Measurements from ENCODE around the gene CPEB4.

Gene CPEB4

GRCh38 chr5:173885475-173886010 lies 2.6 kb upstream of the CPEB4 start:
- no peak for DNase-seq

- no peak for DNase-seq
Observed at GRCh38 chr5:173886150-173886549, 2.0 kb upstream of the CPEB4 start.

GRCh38 chr5:173888473-173889131 lies 453 bp downstream of the CPEB4 start:
- DNase-seq, result peak; percentile 9

GRCh38 chr5:173890195-173890991 lies 2.2 kb downstream of the CPEB4 start:
- DNase-seq, result no peak

GRCh38 chr5:173891308-173892116 lies 3.4 kb downstream of the CPEB4 start:
- DNase-seq, result no peak

GRCh38 chr5:173893192-173893561 lies 5.0 kb downstream of the CPEB4 start:
- no peak for DNase-seq

- DNase-seq, result no peak
Observed at GRCh38 chr5:173895401-173896165, 7.4 kb downstream of the CPEB4 start.

GRCh38 chr5:173896631-173897030 lies 8.5 kb downstream of the CPEB4 start:
- no peak for DNase-seq

- DNase-seq, result no peak
Observed at GRCh38 chr5:173901705-173902104, 13.6 kb downstream of the CPEB4 start.

- no peak for DNase-seq
Observed at GRCh38 chr5:173902334-173902733, 14.2 kb downstream of the CPEB4 start.

- no peak for DNase-seq
Observed at GRCh38 chr5:173902743-173903142, 14.6 kb downstream of the CPEB4 start.

- DNase-seq, result no peak
Observed at GRCh38 chr5:173903396-173904140, 15.4 kb downstream of the CPEB4 start.

GRCh38 chr5:173904151-173904550 lies 16.0 kb downstream of the CPEB4 start:
- DNase-seq, result no peak

GRCh38 chr5:173907284-173907683 lies 19.1 kb downstream of the CPEB4 start:
- no peak for DNase-seq

- DNase-seq, result no peak
Observed at GRCh38 chr5:173907686-173908371, 19.7 kb downstream of the CPEB4 start.

- DNase-seq, result no peak
Observed at GRCh38 chr5:173909199-173909598, 21.1 kb downstream of the CPEB4 start.

- DNase-seq, result no peak
Observed at GRCh38 chr5:173910215-173910614, 22.1 kb downstream of the CPEB4 start.

- no peak for DNase-seq
Observed at GRCh38 chr5:173911623-173912022, 23.5 kb downstream of the CPEB4 start.

- DNase-seq, result no peak
Observed at GRCh38 chr5:173913686-173914321, 25.7 kb downstream of the CPEB4 start.

GRCh38 chr5:173915310-173916014 lies 27.3 kb downstream of the CPEB4 start:
- no peak for DNase-seq
